ENCODE measurements around the gene CCDC127. TPM values are rescaled to one million over a fixed set of nuclear protein-coding genes. Genes with fewer than 3 reads are reported as not detected.
"Not testable (repeated sequence)": the region's sequence is repeated elsewhere in the genome, so short reads cannot be mapped to it uniquely, and the experiment has no call there.

Gene CCDC127
- total and polyA plus RNA-seq, 4 donors: 2.1 to 6.7 (median 4.2) TPM

DNA sequence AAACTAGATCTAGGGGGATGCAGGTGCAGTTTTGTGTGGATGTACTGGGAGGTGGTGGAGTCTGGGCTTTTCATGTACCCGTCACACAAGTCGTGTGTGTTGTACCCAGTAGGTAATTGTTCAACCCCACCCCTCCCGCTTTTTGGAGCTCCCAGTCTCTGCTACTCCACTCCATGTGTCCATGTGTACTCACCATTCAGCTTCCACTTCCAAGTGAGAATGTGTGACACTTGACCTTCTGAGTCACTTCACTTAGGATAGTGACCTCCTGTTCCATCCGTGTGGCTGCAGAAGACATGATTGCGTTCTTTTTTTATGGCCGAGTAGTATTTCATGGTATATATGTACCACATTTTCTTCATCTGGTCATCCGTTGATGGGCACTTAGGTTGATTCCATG lies 22.6 kb upstream of the CCDC127 start:
- ATAC-seq (ENCODE audit: low FRiP score); H3K27me3 ChIP-seq (ENCODE audit: control insufficient read depth in 1 of 2, insufficient read depth in 2 of 2, low read length in 1 of 2); H3K4me3 ChIP-seq (ENCODE audit: low read length in 2 of 2); H3K4me1 ChIP-seq (ENCODE audit: control insufficient read depth in 1 of 2, insufficient read depth in 2 of 2, low read length in 2 of 2); H3K36me3 ChIP-seq (ENCODE audit: control insufficient read depth in 1 of 2, insufficient read depth in 2 of 2, low read length in 1 of 2); DNase-seq; H3K27ac ChIP-seq (ENCODE audit: low read depth in 1 of 2, low read length in 2 of 2); intact Hi-C loops (cut with DNase I); H3K9me3 ChIP-seq (ENCODE audit: control insufficient read depth, low read length): not testable (repeated sequence)
- 96 to 97% methylated on average over 7 of the region's 7 CpGs for WGBS, 2 donors

DNA sequence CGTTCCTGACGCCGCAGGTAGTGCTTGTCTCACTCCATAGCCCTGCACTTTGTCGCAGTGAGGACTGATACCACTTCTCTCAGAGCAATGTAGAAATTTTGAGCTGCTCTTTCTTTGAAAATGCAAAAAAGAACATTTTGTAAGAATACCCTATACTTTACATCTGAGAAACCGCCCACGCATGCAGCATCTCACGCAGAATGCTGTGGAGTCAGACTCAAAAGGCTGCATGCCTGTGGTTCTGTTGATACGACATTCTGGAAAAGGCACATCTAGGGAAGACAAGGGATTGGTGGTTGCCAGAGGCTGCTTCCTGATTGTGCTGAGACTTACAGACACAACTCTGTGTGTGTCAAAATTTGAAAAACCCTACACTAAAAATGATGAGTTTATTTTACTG lies 20.0 kb upstream of the CCDC127 start:
- not testable (repeated sequence) for H3K36me3 ChIP-seq (ENCODE audit: control insufficient read depth in 1 of 2, insufficient read depth in 2 of 2, low read length in 1 of 2)
- WGBS, 2 donors: 95% methylated on average over 8 of the region's 8 CpGs

DNA sequence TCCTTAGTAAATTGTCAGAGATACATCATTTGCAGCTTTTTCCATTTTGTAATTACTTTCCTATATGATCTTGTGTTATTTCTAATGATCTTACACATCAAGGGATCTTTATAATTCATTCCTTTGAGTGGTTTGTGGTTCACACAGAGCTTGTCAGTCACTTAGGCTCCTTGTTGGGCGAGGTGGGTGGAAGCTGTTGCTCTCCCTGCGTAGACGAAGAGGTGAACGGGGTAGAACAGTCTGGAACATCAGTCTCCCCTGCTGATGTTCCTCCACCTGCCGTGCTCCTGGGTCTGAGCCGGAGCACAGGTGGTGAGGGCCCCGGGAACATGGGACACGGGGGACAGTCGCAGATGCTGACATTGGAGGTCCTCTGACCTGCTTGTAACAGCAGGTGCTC lies 17.6 kb upstream of the CCDC127 start:
- WGBS, 2 donors: 95 to 96% methylated on average over 7 of the region's 9 CpGs
- H3K9me3 ChIP-seq (ENCODE audit: control insufficient read depth, low read length); H3K4me3 ChIP-seq (ENCODE audit: low read length in 2 of 2); H3K4me1 ChIP-seq (ENCODE audit: control insufficient read depth in 1 of 2, insufficient read depth in 2 of 2, low read length in 2 of 2); H3K27me3 ChIP-seq (ENCODE audit: control insufficient read depth in 1 of 2, insufficient read depth in 2 of 2, low read length in 1 of 2); DNase-seq; intact Hi-C loops (cut with DNase I); H3K27ac ChIP-seq (ENCODE audit: low read depth in 1 of 2, low read length in 2 of 2); ATAC-seq (ENCODE audit: low FRiP score): not testable (repeated sequence)
- peaks cover 3 to 14% of the 10 kb centered on the region in 2 donors for H3K36me3 ChIP-seq (ENCODE audit: control insufficient read depth in 1 of 2, insufficient read depth in 2 of 2, low read length in 1 of 2)

More for the DNA sequence above, 20.0 kb upstream of the CCDC127 start:
- H3K27ac ChIP-seq (ENCODE audit: low read depth in 1 of 2, low read length in 2 of 2); ATAC-seq (ENCODE audit: low FRiP score); H3K9me3 ChIP-seq (ENCODE audit: control insufficient read depth, low read length); H3K27me3 ChIP-seq (ENCODE audit: control insufficient read depth in 1 of 2, insufficient read depth in 2 of 2, low read length in 1 of 2); H3K4me1 ChIP-seq (ENCODE audit: control insufficient read depth in 1 of 2, insufficient read depth in 2 of 2, low read length in 2 of 2); DNase-seq; H3K4me3 ChIP-seq (ENCODE audit: low read length in 2 of 2); intact Hi-C loops (cut with DNase I): not testable (repeated sequence)

DNA sequence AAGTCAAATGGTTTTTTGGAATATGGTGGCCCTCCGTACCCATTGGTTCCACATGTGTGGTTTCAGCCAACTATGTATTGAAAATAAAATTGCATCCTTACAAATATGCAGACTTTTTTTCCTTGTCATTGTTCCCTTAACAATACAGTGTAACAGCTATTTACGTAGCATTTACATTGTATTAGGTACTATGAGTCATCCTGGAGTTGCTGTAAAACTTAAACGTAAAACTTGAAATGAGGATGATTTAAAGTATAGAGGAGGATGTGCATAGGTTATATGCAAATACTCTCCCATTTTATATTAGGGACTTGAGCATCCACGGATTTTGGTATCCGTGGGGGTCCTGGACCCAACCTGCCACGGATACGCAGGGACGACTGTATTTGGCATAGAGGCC lies 16.5 kb upstream of the CCDC127 start:
- Histone ChIP-seq H3K36me3 (ENCODE audit: control insufficient read depth in 1 of 2, insufficient read depth in 2 of 2, low read length in 1 of 2) (peaks cover 3 to 12% of the 10 kb centered on the region in 2 donors), H3K4me1 (ENCODE audit: control insufficient read depth in 1 of 2, insufficient read depth in 2 of 2, low read length in 2 of 2) (no peaks in the 10 kb centered on the region), H3K27me3 (ENCODE audit: control insufficient read depth in 1 of 2, insufficient read depth in 2 of 2, low read length in 1 of 2) (no peaks in the 10 kb centered on the region), H3K4me3 (ENCODE audit: low read length in 2 of 2) (no peak overlapping the region), H3K27ac (ENCODE audit: low read depth in 1 of 2, low read length in 2 of 2) (no peak overlapping the region), H3K9me3 (ENCODE audit: control insufficient read depth, low read length) (no peaks in the 10 kb centered on the region)
- intact Hi-C loops (cut with DNase I): no loop called here
- ATAC-seq (ENCODE audit: low FRiP score) (no peak), DNase-seq (no peak)
- WGBS, 2 donors: 92% methylated on average over 8 of the region's 8 CpGs

DNA sequence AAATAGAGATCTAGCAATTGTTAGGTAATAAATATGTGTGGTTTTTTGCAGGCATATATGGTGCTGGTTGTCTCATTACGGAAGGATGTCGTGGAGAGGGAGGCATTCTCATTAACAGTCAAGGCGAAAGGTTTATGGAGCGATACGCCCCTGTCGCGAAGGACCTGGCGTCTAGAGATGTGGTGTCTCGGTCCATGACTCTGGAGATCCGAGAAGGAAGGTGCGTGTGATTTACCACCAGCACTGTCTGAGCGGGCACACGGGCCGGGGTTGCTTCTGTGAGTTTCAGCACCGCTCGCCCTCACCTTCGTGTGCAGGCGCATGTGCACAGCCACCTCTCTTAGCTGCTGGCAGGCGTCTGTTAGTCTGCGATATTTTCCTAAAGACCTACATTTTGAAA lies 15.5 kb upstream of the CCDC127 start:
- not testable (repeated sequence) for H3K27me3 ChIP-seq (ENCODE audit: control insufficient read depth in 1 of 2, insufficient read depth in 2 of 2, low read length in 1 of 2)

DNA sequence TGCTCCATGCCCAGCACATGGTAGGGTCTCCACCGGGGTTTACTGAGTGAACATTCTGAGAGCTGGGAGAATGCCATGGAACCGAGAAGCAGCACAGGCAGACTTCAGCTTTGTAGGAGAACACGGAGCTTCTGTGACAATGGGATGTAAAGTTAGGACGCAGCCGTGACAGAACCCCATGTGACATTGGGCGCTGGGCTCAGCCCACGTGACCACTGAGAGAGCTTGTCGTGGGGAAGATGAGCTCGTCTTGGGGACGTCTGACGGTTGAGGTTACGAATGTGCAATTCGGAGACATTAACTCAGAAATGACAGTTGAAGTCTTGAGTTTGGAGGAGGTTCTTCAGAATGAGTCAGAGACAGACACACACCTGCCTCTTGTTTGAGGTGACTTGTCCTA lies 13.7 kb upstream of the CCDC127 start:
- DNase-seq (no peak), ATAC-seq (ENCODE audit: low FRiP score) (no peak)
- intact Hi-C loops (cut with DNase I): no loop called here
- H3K4me1 ChIP-seq (ENCODE audit: control insufficient read depth in 1 of 2, insufficient read depth in 2 of 2, low read length in 2 of 2): no peaks in the 10 kb centered on the region
- 86 to 88% methylated on average over 13 of the region's 13 CpGs for WGBS, 2 donors
- no peaks in the 10 kb centered on the region for H3K9me3 ChIP-seq (ENCODE audit: control insufficient read depth, low read length)
- no peaks in the 10 kb centered on the region for H3K27me3 ChIP-seq (ENCODE audit: control insufficient read depth in 1 of 2, insufficient read depth in 2 of 2, low read length in 1 of 2)
- no peak overlapping the region for H3K27ac ChIP-seq (ENCODE audit: low read depth in 1 of 2, low read length in 2 of 2)
- peaks cover 3 to 17% of the 10 kb centered on the region in 2 donors for H3K36me3 ChIP-seq (ENCODE audit: control insufficient read depth in 1 of 2, insufficient read depth in 2 of 2, low read length in 1 of 2)
- no peak overlapping the region for H3K4me3 ChIP-seq (ENCODE audit: low read length in 2 of 2)

More for the DNA sequence above, 15.5 kb upstream of the CCDC127 start:
- ATAC-seq (ENCODE audit: low FRiP score); H3K27ac ChIP-seq (ENCODE audit: low read depth in 1 of 2, low read length in 2 of 2); H3K4me1 ChIP-seq (ENCODE audit: control insufficient read depth in 1 of 2, insufficient read depth in 2 of 2, low read length in 2 of 2); H3K9me3 ChIP-seq (ENCODE audit: control insufficient read depth, low read length); DNase-seq; H3K4me3 ChIP-seq (ENCODE audit: low read length in 2 of 2); intact Hi-C loops (cut with DNase I): not testable (repeated sequence)
- peaks cover 3 to 14% of the 10 kb centered on the region in 2 donors for H3K36me3 ChIP-seq (ENCODE audit: control insufficient read depth in 1 of 2, insufficient read depth in 2 of 2, low read length in 1 of 2)
- WGBS, 2 donors: 96 to 98% methylated on average over 20 of the region's 20 CpGs

DNA sequence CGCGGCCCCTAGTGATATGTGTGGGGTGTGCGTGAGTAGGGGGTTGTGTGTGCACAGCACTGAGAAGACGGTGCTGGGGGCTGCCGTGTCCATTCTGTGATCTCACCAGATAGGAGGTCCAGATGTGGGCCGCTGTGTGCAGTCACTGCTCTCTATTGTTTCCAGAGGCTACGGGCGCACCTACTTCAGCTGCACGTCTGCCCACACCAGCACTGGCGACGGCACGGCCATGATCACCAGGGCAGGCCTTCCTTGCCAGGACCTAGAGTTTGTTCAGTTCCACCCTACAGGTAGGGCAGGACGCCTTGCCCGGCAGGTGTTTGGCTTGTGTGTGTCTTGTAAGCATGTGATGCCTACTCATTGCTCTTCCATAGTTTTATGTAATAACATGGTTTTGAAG lies 12.8 kb upstream of the CCDC127 start:
- H3K27me3 ChIP-seq (ENCODE audit: control insufficient read depth in 1 of 2, insufficient read depth in 2 of 2, low read length in 1 of 2): no peaks in the 10 kb centered on the region
- intact Hi-C loops (cut with DNase I): no loop called here
- ATAC-seq (ENCODE audit: low FRiP score) (no peak), DNase-seq (no peak)
- WGBS, 2 donors: 95% methylated on average over 14 of the region's 14 CpGs
- no peaks in the 10 kb centered on the region for H3K4me1 ChIP-seq (ENCODE audit: control insufficient read depth in 1 of 2, insufficient read depth in 2 of 2, low read length in 2 of 2)
- H3K9me3 ChIP-seq (ENCODE audit: control insufficient read depth, low read length): no peaks in the 10 kb centered on the region
- H3K27ac ChIP-seq (ENCODE audit: low read depth in 1 of 2, low read length in 2 of 2): no peak overlapping the region
- peaks cover 3 to 17% of the 10 kb centered on the region in 2 donors for H3K36me3 ChIP-seq (ENCODE audit: control insufficient read depth in 1 of 2, insufficient read depth in 2 of 2, low read length in 1 of 2)
- H3K4me3 ChIP-seq (ENCODE audit: low read length in 2 of 2): no peak overlapping the region

DNA sequence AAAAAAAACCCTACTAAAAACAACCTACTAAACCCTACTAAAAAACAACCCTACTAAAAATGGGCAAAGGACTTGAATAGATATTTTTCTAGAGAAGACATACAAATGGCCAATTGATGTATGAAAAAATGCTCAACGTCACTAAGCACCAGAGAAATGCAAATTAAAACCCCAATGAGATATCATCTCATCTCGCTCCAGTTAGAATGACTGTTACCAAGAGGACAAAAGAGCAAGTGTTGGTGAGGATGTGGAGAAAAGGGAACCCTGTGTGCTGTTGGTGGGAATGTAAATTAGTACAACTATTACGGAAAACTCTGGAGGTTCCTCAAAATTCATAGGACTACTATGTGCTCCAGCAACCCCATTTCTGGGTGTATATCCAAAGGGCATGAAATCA lies 10.9 kb upstream of the CCDC127 start:
- Histone ChIP-seq H3K9me3 (ENCODE audit: control insufficient read depth, low read length) (no peaks in the 10 kb centered on the region), H3K4me3 (ENCODE audit: low read length in 2 of 2) (no peak overlapping the region), H3K36me3 (ENCODE audit: control insufficient read depth in 1 of 2, insufficient read depth in 2 of 2, low read length in 1 of 2) (peaks cover 4 to 13% of the 10 kb centered on the region in 2 donors), H3K27ac (ENCODE audit: low read depth in 1 of 2, low read length in 2 of 2) (no peak overlapping the region), H3K27me3 (ENCODE audit: control insufficient read depth in 1 of 2, insufficient read depth in 2 of 2, low read length in 1 of 2) (no peaks in the 10 kb centered on the region), H3K4me1 (ENCODE audit: control insufficient read depth in 1 of 2, insufficient read depth in 2 of 2, low read length in 2 of 2) (no peaks in the 10 kb centered on the region)
- 64 to 92% methylated on average over 3 of the region's 3 CpGs for whole genome bisulfite sequencing, 2 donors
- no peak for DNase-seq
- intact Hi-C loops (cut with DNase I): loop anchor here in 1 of 2 donors (10.0 kb wide), 1 partner anchor 46 kb away; the partner anchor contains the start of gene PDCD6
- ATAC-seq (ENCODE audit: low FRiP score): no peak

DNA sequence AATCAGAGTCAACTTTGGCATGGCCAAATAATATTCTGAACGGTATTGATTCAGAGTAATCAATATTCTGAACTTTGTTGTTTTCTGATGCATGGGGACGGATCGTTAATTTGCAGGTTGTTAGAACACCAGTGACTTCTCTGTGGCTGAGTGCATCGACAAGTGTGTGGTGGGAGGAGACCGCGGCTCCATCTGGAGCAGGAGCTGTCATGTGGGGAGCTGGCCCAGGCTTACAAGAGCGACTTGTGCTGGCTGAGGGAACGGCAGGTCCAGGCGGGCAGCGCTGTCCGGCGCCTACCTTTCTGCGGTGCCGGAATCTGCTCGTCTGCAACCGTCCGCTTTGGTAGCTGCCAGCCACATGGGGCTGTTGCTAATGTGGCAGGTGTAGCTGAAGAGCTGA lies 9.4 kb upstream of the CCDC127 start:
- peak in 1 of 2 donors; percentile 42 for DNase-seq
- WGBS, 2 donors: 91 to 97% methylated on average over 10 to 16 of the region's 17 CpGs
- not testable (repeated sequence) for H3K27me3 ChIP-seq (ENCODE audit: control insufficient read depth in 1 of 2, insufficient read depth in 2 of 2, low read length in 1 of 2); H3K27ac ChIP-seq (ENCODE audit: low read depth in 1 of 2, low read length in 2 of 2); ATAC-seq (ENCODE audit: low FRiP score); H3K4me3 ChIP-seq (ENCODE audit: low read length in 2 of 2); H3K4me1 ChIP-seq (ENCODE audit: control insufficient read depth in 1 of 2, insufficient read depth in 2 of 2, low read length in 2 of 2); H3K9me3 ChIP-seq (ENCODE audit: control insufficient read depth, low read length)
- intact Hi-C loops (cut with DNase I): loop anchor here in 1 of 2 donors (10.0 kb wide), 1 partner anchor 47 kb away; the partner anchor contains the start of gene PDCD6
- peaks cover 3 to 13% of the 10 kb centered on the region in 2 donors for H3K36me3 ChIP-seq (ENCODE audit: control insufficient read depth in 1 of 2, insufficient read depth in 2 of 2, low read length in 1 of 2)
